Type B pancreatic cell (in vitro differentiated cells): Measurements from ENCODE around the gene LRP6. TPM values are rescaled to one million over a fixed set of nuclear protein-coding genes. Genes with fewer than 3 reads are reported as not detected.

Experiments
- DNase-seq: peaks from one replicate; pipeline ENCODE4 v3.0.0; 2021; ENCODE audit warnings: mixed read lengths; ENCODE audit not compliant: unreplicated experiment; ENCODE audit errors: extremely low spot score
- H3K27ac Mint-ChIP-seq: 2 replicates; pipeline ENCODE4 v1.8.0; 2021; ENCODE audit warnings: mild to moderate bottlenecking, mixed read lengths
- H3K27me3 Mint-ChIP-seq: 2 replicates; pipeline ENCODE4 v1.8.0; 2021; ENCODE audit warnings: mixed read lengths
- H3K36me3 Mint-ChIP-seq: 2 replicates; pipeline ENCODE4 v1.8.0; 2021; ENCODE audit warnings: mixed read lengths
- H3K4me1 Mint-ChIP-seq: one replicate; pipeline ENCODE4 v1.8.0; 2021; ENCODE audit warnings: mixed read lengths; ENCODE audit not compliant: unreplicated experiment
- H3K4me3 Mint-ChIP-seq: 2 replicates; pipeline ENCODE4 v1.8.0; 2021; ENCODE audit warnings: mild to moderate bottlenecking, mixed read lengths
- H3K9me3 Mint-ChIP-seq: 2 replicates; pipeline ENCODE4 v1.8.0; 2021; ENCODE audit warnings: mixed read lengths
- total RNA-seq: library from RNA; stranded (reverse); gene quantifications from 2 replicates; pipeline ENCODE4 v1.2.1, GENCODE V29; 2021; ENCODE audit warnings: low replicate concordance
- TF ChIP-seq, protein P1 (sequence below): fragments of 200-600 bp; sonication (generic); conservative IDR thresholded peaks from 2 replicates; pipeline ENCODE4 v1.5.0; 2021; ENCODE audit warnings: antibody characterized with exemption, mild to moderate bottlenecking

LRP6 gene
- total RNA-seq, 1 donor from 2014 or later, result 57.7 TPM

DNA sequence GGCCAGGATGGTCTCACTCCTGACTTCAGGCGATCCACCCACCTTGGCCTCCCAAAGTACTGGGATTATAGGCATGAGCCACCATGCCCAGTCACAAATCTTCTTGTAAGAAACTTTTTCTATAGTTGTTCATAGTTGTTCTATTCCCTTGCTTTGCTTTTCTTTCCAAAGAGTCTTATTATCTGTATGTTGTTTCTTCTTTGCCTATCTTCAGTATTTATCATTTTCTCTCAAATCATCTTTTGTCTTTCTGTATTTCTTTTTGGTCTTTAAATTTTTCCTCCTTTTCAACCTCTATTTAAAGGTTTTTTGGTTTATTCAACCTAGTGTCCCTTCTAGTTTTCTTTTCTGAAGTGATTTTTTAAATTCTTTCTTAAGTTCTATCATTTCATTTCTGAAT is 68.7 kb downstream of the LRP6 start:
- TF ChIP-seq, protein P1, sequence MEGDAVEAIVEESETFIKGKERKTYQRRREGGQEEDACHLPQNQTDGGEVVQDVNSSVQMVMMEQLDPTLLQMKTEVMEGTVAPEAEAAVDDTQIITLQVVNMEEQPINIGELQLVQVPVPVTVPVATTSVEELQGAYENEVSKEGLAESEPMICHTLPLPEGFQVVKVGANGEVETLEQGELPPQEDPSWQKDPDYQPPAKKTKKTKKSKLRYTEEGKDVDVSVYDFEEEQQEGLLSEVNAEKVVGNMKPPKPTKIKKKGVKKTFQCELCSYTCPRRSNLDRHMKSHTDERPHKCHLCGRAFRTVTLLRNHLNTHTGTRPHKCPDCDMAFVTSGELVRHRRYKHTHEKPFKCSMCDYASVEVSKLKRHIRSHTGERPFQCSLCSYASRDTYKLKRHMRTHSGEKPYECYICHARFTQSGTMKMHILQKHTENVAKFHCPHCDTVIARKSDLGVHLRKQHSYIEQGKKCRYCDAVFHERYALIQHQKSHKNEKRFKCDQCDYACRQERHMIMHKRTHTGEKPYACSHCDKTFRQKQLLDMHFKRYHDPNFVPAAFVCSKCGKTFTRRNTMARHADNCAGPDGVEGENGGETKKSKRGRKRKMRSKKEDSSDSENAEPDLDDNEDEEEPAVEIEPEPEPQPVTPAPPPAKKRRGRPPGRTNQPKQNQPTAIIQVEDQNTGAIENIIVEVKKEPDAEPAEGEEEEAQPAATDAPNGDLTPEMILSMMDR, result no peak
- DNase-seq, result no peak
- Mint-ChIP-seq H3K4me3 (no peak overlapping the region), H3K27me3 (no peaks in the 10 kb centered on the region), H3K9me3 (peaks cover 8% of the 10 kb centered on the region), H3K27ac (no peak overlapping the region), H3K4me1 (no peaks in the 10 kb centered on the region), H3K36me3 (peaks cover 80% of the 10 kb centered on the region)

- H3K27me3 Mint-ChIP-seq, result no peaks in the 10 kb centered on the region
- H3K36me3 Mint-ChIP-seq, result peaks cover 71% of the 10 kb centered on the region
- H3K27ac Mint-ChIP-seq, result no peak overlapping the region
- TF ChIP-seq, protein P1, result no peak
- DNase-seq, result no peak
- no peak overlapping the region for H3K4me3 Mint-ChIP-seq
- H3K9me3 Mint-ChIP-seq, result peaks cover 8% of the 10 kb centered on the region
- H3K4me1 Mint-ChIP-seq, result no peaks in the 10 kb centered on the region
Observed at GRCh38 chr12:12197128-12197527, 69.7 kb downstream of the LRP6 start.

- H3K4me1 Mint-ChIP-seq, result no peaks in the 10 kb centered on the region
- no peaks in the 10 kb centered on the region for H3K27me3 Mint-ChIP-seq
- no peak for DNase-seq
- TF ChIP-seq, protein P1, result no peak
- no peak overlapping the region for H3K4me3 Mint-ChIP-seq
- H3K36me3 Mint-ChIP-seq, result peaks cover 63% of the 10 kb centered on the region
- H3K27ac Mint-ChIP-seq, result no peak overlapping the region
- peaks cover 8% of the 10 kb centered on the region for H3K9me3 Mint-ChIP-seq
Observed at GRCh38 chr12:12195516-12195915, 71.3 kb downstream of the LRP6 start.

DNA sequence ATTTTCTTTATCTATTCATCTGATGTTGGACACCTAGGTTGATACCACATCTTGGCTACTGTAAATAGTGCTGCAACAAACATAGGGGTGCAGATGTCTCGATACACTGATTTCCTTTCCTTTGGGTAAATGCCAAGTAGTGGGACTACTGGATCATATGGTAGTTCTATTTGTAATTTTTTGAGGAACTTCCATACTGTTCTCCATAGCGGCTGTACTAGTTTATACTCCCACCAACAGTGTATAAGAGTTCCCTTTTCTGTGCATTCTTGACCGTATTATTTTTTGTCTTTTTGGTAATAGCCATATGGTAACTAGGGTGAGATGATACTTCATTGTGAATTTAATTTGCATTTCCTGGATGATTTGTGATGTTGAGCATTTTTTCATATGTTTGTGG is 71.8 kb downstream of the LRP6 start:
- DNase-seq, result no peak
- no peak overlapping the region for H3K4me3 Mint-ChIP-seq
- no peaks in the 10 kb centered on the region for H3K4me1 Mint-ChIP-seq
- H3K27me3 Mint-ChIP-seq, result no peaks in the 10 kb centered on the region
- H3K36me3 Mint-ChIP-seq, result peaks cover 63% of the 10 kb centered on the region
- H3K9me3 Mint-ChIP-seq, result peaks cover 8% of the 10 kb centered on the region
- no peak overlapping the region for H3K27ac Mint-ChIP-seq
- TF ChIP-seq, protein P1, result no peak

DNA sequence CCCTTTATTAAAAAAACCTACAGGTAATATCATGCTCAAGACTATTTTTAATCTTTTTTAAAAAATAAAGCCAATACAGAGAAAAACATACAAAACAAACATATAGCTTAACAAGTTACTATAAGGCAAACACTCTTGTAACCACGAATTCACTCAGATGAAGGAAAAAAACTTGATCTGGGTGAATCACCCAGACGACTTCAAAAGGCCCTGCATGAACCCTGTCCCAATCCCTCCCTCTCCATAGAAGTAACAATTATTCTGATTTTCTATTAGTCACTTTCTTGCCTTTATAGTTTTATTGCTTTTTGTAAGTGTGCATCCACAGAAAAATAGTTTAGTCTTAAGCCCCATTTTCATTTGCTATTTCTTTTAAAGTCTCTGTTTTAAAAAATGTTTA is 72.6 kb downstream of the LRP6 start:
- peaks cover 59% of the 10 kb centered on the region for H3K36me3 Mint-ChIP-seq
- TF ChIP-seq, protein P1, result no peak
- H3K9me3 Mint-ChIP-seq, result peaks cover 8% of the 10 kb centered on the region
- no peaks in the 10 kb centered on the region for H3K27me3 Mint-ChIP-seq
- DNase-seq, result no peak
- H3K4me3 Mint-ChIP-seq, result no peak overlapping the region
- no peaks in the 10 kb centered on the region for H3K4me1 Mint-ChIP-seq
- no peak overlapping the region for H3K27ac Mint-ChIP-seq

DNA sequence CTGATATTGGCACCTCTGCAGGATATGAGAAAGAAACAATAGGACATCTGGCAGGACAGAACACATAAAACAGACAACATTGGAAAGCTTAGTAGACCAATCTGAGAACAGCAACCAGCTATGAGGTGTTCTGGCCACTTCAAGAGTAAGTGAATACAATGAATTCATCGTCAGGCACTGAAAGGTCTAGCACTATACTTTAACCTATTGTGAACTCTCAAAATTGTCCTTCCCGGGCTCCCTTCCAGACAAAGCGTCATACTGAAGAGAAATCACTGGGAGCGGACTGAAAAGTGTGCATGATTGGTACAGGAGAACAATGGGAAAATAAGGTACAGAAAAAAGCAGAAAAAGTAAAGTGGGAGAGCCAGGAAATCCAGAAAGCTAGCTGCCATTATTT is 75.8 kb downstream of the LRP6 start:
- Mint-ChIP-seq H3K4me1 (no peaks in the 10 kb centered on the region), H3K4me3 (no peak overlapping the region), H3K27me3 (no peaks in the 10 kb centered on the region), H3K27ac (no peak overlapping the region), H3K9me3 (peaks cover 4% of the 10 kb centered on the region), H3K36me3 (peaks cover 51% of the 10 kb centered on the region)
- TF ChIP-seq, protein P1, result no peak
- DNase-seq, result no peak
